ENCODE results near the gene DOCK1. TPM values are rescaled to one million over a fixed set of nuclear protein-coding genes. Genes with fewer than 3 reads are reported as not detected.

Gene DOCK1
- total and polyA plus RNA-seq, 2 donors from 2014 or later: 15.8 to 81.7 TPM

DNA sequence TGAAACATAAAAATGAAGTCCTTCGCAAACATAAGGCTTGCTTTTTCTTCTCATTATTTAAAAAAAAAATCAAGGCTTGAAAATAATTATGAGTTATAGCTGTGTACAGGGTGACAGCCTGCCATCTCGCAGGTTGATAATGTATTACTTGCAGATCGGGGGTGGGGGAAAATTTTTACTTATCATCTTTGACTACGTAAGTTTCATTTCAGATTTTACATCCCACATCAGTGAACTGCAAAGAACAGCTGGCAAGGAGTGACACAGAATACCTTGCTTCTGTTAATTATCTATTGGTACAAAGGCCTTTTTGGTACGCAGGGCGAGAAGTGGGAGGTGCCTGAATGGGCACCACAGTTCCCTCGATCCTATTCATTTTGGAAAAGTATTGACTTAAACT, 232.2 kb downstream of the DOCK1 start:
- TF ChIP-seq, protein P1, sequence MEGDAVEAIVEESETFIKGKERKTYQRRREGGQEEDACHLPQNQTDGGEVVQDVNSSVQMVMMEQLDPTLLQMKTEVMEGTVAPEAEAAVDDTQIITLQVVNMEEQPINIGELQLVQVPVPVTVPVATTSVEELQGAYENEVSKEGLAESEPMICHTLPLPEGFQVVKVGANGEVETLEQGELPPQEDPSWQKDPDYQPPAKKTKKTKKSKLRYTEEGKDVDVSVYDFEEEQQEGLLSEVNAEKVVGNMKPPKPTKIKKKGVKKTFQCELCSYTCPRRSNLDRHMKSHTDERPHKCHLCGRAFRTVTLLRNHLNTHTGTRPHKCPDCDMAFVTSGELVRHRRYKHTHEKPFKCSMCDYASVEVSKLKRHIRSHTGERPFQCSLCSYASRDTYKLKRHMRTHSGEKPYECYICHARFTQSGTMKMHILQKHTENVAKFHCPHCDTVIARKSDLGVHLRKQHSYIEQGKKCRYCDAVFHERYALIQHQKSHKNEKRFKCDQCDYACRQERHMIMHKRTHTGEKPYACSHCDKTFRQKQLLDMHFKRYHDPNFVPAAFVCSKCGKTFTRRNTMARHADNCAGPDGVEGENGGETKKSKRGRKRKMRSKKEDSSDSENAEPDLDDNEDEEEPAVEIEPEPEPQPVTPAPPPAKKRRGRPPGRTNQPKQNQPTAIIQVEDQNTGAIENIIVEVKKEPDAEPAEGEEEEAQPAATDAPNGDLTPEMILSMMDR (IDR thresholded peaks at IDR 0.05; ENCODE audit: borderline replicate concordance, extremely low read depth, insufficient read depth): no peak
- Histone ChIP-seq H3K9ac (ENCODE audit: low read length in 3 of 3) (no peak overlapping the region), H3K4me1 (ENCODE audit: control insufficient read depth in 2 of 3, insufficient read depth in 2 of 3, low read depth in 1 of 3, low read length in 3 of 3) (no peaks in the 10 kb centered on the region), H3K27ac (ENCODE audit: low read depth in 2 of 2, low read length in 2 of 2) (no peak overlapping the region), H3K27me3 (ENCODE audit: control insufficient read depth, insufficient read depth, low read length) (no peaks in the 10 kb centered on the region), H3K4me3 (ENCODE audit: low read length in 3 of 3) (no peak overlapping the region), H3K9me3 (ENCODE audit: control insufficient read depth in 2 of 3, insufficient read depth in 1 of 3, low read length in 3 of 3) (no peaks in the 10 kb centered on the region), H3K36me3 (ENCODE audit: control insufficient read depth in 2 of 3, insufficient read depth in 3 of 3, low read length in 3 of 3) (peaks cover 0 to 10% (median 7%) of the 10 kb centered on the region in 3 donors)
- intact Hi-C loops (cut with DNase I): no loop called here
- no peak for DNase-seq
- FAIRE-seq: no peak

DNA sequence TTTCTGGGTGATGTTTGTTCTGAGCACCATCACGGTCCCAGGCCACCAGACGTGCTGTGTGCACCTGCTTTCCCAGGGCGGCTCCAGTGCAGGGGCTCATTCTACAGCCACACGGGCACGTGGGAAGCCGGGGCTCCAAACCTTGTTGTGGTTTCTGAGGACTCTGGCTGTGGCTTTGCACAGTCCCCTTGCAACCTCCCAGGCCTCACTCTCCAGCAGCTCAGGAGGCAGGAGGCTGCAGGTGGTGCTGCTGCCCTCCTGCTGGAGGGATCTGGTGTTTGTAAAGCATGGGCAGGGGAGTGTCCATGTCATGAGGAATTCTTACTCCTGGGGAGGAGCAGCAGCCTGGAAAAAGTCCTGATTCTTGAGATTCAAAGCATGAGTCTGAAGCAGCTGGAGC, 236.9 kb downstream of the DOCK1 start:
- Histone ChIP-seq H3K27ac (ENCODE audit: low read depth in 2 of 2, low read length in 2 of 2) (no peak overlapping the region), H3K4me3 (ENCODE audit: low read length in 3 of 3) (no peak overlapping the region), H3K4me1 (ENCODE audit: control insufficient read depth in 2 of 3, insufficient read depth in 2 of 3, low read depth in 1 of 3, low read length in 3 of 3) (no peaks in the 10 kb centered on the region), H3K9me3 (ENCODE audit: control insufficient read depth in 2 of 3, insufficient read depth in 1 of 3, low read length in 3 of 3) (no peaks in the 10 kb centered on the region), H3K9ac (ENCODE audit: low read length in 3 of 3) (no peak overlapping the region), H3K36me3 (ENCODE audit: control insufficient read depth in 2 of 3, insufficient read depth in 3 of 3, low read length in 3 of 3) (peaks cover 0 to 6% (median 0%) of the 10 kb centered on the region in 3 donors), H3K27me3 (ENCODE audit: control insufficient read depth, insufficient read depth, low read length) (no peaks in the 10 kb centered on the region)
- DNase-seq (no peak), FAIRE-seq (no peak)
- intact Hi-C loops (cut with DNase I): no loop called here
- TF ChIP-seq, protein P1 (IDR thresholded peaks at IDR 0.05; ENCODE audit: borderline replicate concordance, extremely low read depth, insufficient read depth): no peak

DNA sequence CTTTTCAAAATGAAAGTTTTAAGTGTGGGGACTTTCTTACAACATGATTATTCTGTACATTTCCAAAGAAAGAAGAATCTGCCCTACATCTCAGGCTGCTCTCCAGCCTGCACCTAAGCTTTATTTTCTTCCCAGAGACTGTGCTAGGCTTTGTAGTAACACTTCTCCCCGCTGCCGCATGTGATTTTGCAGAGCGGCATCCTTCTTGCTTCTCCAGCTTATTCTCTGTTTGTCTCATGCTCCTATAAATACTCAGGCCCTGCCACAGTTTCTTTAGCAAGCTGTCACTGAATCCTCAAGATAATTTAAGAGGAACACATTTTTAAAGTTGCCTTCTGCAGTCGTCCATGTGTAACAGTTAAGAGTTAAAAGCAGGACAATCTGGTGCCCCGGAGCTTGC, 237.6 kb downstream of the DOCK1 start:
- no peak overlapping the region for H3K4me3 ChIP-seq (ENCODE audit: low read length in 3 of 3)
- DNase-seq: no peak
- H3K9me3 ChIP-seq (ENCODE audit: control insufficient read depth in 2 of 3, insufficient read depth in 1 of 3, low read length in 3 of 3): no peaks in the 10 kb centered on the region
- FAIRE-seq: no peak
- H3K4me1 ChIP-seq (ENCODE audit: control insufficient read depth in 2 of 3, insufficient read depth in 2 of 3, low read depth in 1 of 3, low read length in 3 of 3): no peaks in the 10 kb centered on the region
- H3K36me3 ChIP-seq (ENCODE audit: control insufficient read depth in 2 of 3, insufficient read depth in 3 of 3, low read length in 3 of 3): peaks cover 0 to 6% (median 0%) of the 10 kb centered on the region in 3 donors
- H3K27me3 ChIP-seq (ENCODE audit: control insufficient read depth, insufficient read depth, low read length): no peaks in the 10 kb centered on the region
- H3K27ac ChIP-seq (ENCODE audit: low read depth in 2 of 2, low read length in 2 of 2): no peak overlapping the region
- TF ChIP-seq, protein P1 (IDR thresholded peaks at IDR 0.05; ENCODE audit: borderline replicate concordance, extremely low read depth, insufficient read depth): no peak
- intact Hi-C loops (cut with DNase I): no loop called here
- H3K9ac ChIP-seq (ENCODE audit: low read length in 3 of 3): no peak overlapping the region

GRCh38 chr10:127145173-127145572, 239.9 kb downstream of the DOCK1 start:
- intact Hi-C loops (cut with DNase I): no loop called here
- Histone ChIP-seq H3K9ac (ENCODE audit: low read length in 3 of 3) (no peak overlapping the region), H3K4me3 (ENCODE audit: low read length in 3 of 3) (no peak overlapping the region), H3K4me1 (ENCODE audit: control insufficient read depth in 2 of 3, insufficient read depth in 2 of 3, low read depth in 1 of 3, low read length in 3 of 3) (no peaks in the 10 kb centered on the region), H3K27ac (ENCODE audit: low read depth in 2 of 2, low read length in 2 of 2) (no peak overlapping the region), H3K9me3 (ENCODE audit: control insufficient read depth in 2 of 3, insufficient read depth in 1 of 3, low read length in 3 of 3) (no peaks in the 10 kb centered on the region), H3K27me3 (ENCODE audit: control insufficient read depth, insufficient read depth, low read length) (no peaks in the 10 kb centered on the region), H3K36me3 (ENCODE audit: control insufficient read depth in 2 of 3, insufficient read depth in 3 of 3, low read length in 3 of 3) (peaks cover 0 to 3% (median 0%) of the 10 kb centered on the region in 3 donors)
- TF ChIP-seq, protein P1 (IDR thresholded peaks at IDR 0.05; ENCODE audit: borderline replicate concordance, extremely low read depth, insufficient read depth): no peak
- no peak for FAIRE-seq
- DNase-seq: no peak
